LNCAP (cell line): ENCODE measurements around the gene RAVER1.

Experiments
- CTCF ChIP-seq: fragments of 450-650 bp; IDR thresholded peaks from 2 replicates; pipeline ENCODE4 v1.5.1; 2017; ENCODE audit warnings: mild to moderate bottlenecking

RAVER1 gene

GRCh38 chr19:10278935-10279334 is 54.4 kb downstream of the RAVER1 start:
- TF ChIP-seq CTCF: no peak

GRCh38 chr19:10277795-10278589 is 55.3 kb downstream of the RAVER1 start:
- no peak for TF ChIP-seq CTCF

- TF ChIP-seq CTCF: no peak
These were observed 58.7 kb downstream of the RAVER1 start for GRCh38 chr19:10274589-10274988.

GRCh38 chr19:10271543-10272086 is 61.7 kb downstream of the RAVER1 start:
- no peak for TF ChIP-seq CTCF

- no peak for TF ChIP-seq CTCF
These were observed 62.5 kb downstream of the RAVER1 start, which contains the start of gene ICAM1 for GRCh38 chr19:10270616-10271394. Gene ICAM1 (plus strand): TSS chr19:10271120. CDS start chr19:10271160, 40 bp downstream.

GRCh38 chr19:10270180-10270615 is 63.1 kb downstream of the RAVER1 start:
- TF ChIP-seq CTCF: no peak

GRCh38 chr19:10269333-10270179 is 63.8 kb downstream of the RAVER1 start:
- TF ChIP-seq CTCF: peak; percentile 93
